ENCODE results near the gene MRI1. TPM values are rescaled to one million over a fixed set of nuclear protein-coding genes. Genes with fewer than 3 reads are reported as not detected.

Gene MRI1
- total RNA-seq (10 to 100 TPM; 25.5 to 44.6 TPM), polyA plus RNA-seq (10 to 100 TPM in 1 of 2 donors, 1 to 10 TPM in 1; 5.8 to 66.5 TPM)
- long read RNA-seq, donor 1, partial matches to known transcripts, result 1 of 16 reads
- long read RNA-seq, donor 1, other reads (novel, unspliced or antisense), result 12 of 16 reads
- long read RNA-seq, donor 2, partial matches to known transcripts, result 1 of 5 reads
- long read RNA-seq, donor 2, other reads (novel, unspliced or antisense), result 3 of 5 reads

- Histone ChIP-seq H3K36me3 (ENCODE audit: control insufficient read depth in 1 of 2, insufficient read depth in 2 of 2, low read length in 1 of 2) (peaks cover 0 to 6% of the 10 kb centered on the region in 2 donors), H3K27ac (ENCODE audit: low read depth in 1 of 2, low read length in 2 of 2) (peak within 1 kb of the TSS in 1 of 2 donors; percentile 19), H3K27me3 (ENCODE audit: control insufficient read depth in 1 of 2, insufficient read depth in 2 of 2, low read length in 1 of 2) (no peaks in the 10 kb centered on the region), H3K4me3 (ENCODE audit: low read length in 2 of 2) (peak within 1 kb of the TSS; percentile 66 to 78), H3K4me1 (ENCODE audit: control insufficient read depth in 1 of 2, insufficient read depth in 2 of 2, low read length in 2 of 2) (no peaks in the 10 kb centered on the region), H3K9me3 (ENCODE audit: control insufficient read depth, low read length) (no peaks in the 10 kb centered on the region)
- ATAC-seq (ENCODE audit: low FRiP score) (peak; percentile 91), DNase-seq (peak; percentile 84 to 94)
- 0 to 15% methylated on average over 40 to 67 of the region's 67 CpGs for WGBS, 2 donors
- intact Hi-C loops (cut with DNase I), result no loop called here
Observed at GRCh38 chr19:13764101-13764807, at the start of gene MRI1. Gene MRI1, plus strand, starts transcription at chr19:13764522. Its CDS starts 67 bp downstream, at chr19:13764589.

- intact Hi-C loops (cut with DNase I), result loop anchor here in 1 of 2 donors (5.0 kb wide), 1 partner anchor 440 kb away; no protein-coding TSS in a partner anchor
- Histone ChIP-seq H3K4me1 (ENCODE audit: control insufficient read depth in 1 of 2, insufficient read depth in 2 of 2, low read length in 2 of 2) (peaks cover 0 to 2% of the 10 kb centered on the region in 2 donors), H3K27me3 (ENCODE audit: control insufficient read depth in 1 of 2, insufficient read depth in 2 of 2, low read length in 1 of 2) (no peaks in the 10 kb centered on the region), H3K9me3 (ENCODE audit: control insufficient read depth, low read length) (peaks cover 1% of the 10 kb centered on the region), H3K4me3 (ENCODE audit: low read length in 2 of 2) (no peak overlapping the region), H3K36me3 (ENCODE audit: control insufficient read depth in 1 of 2, insufficient read depth in 2 of 2, low read length in 1 of 2) (no peaks in the 10 kb centered on the region), H3K27ac (ENCODE audit: low read depth in 1 of 2, low read length in 2 of 2) (no peak overlapping the region)
- ATAC-seq (ENCODE audit: low FRiP score) (no peak), DNase-seq (no peak)
- WGBS, 2 donors, result 15 to 16% methylated on average over 8 of the region's 8 CpGs
Observed at GRCh38 chr19:13717194-13717643, 47.1 kb upstream of the MRI1 start.

GRCh38 chr19:13718733-13719132, 45.6 kb upstream of the MRI1 start:
- H3K4me1 ChIP-seq (ENCODE audit: control insufficient read depth in 1 of 2, insufficient read depth in 2 of 2, low read length in 2 of 2), result no peaks in the 10 kb centered on the region
- no peaks in the 10 kb centered on the region for H3K36me3 ChIP-seq (ENCODE audit: control insufficient read depth in 1 of 2, insufficient read depth in 2 of 2, low read length in 1 of 2)
- H3K27ac ChIP-seq (ENCODE audit: low read depth in 1 of 2, low read length in 2 of 2), result no peak overlapping the region
- DNase-seq, result peak in 1 of 2 donors; percentile 56
- H3K9me3 ChIP-seq (ENCODE audit: control insufficient read depth, low read length), result peaks cover 1% of the 10 kb centered on the region
- no peak for ATAC-seq (ENCODE audit: low FRiP score)
- 4% methylated on average over 9 of the region's 9 CpGs for WGBS, 2 donors
- no peaks in the 10 kb centered on the region for H3K27me3 ChIP-seq (ENCODE audit: control insufficient read depth in 1 of 2, insufficient read depth in 2 of 2, low read length in 1 of 2)
- intact Hi-C loops (cut with DNase I), result loop anchor here in 1 of 2 donors (5.0 kb wide), 1 partner anchor 441 kb away; no protein-coding TSS in a partner anchor
- H3K4me3 ChIP-seq (ENCODE audit: low read length in 2 of 2), result no peak overlapping the region

GRCh38 chr19:13722146-13722545, 42.2 kb upstream of the MRI1 start:
- H3K4me1 ChIP-seq (ENCODE audit: control insufficient read depth in 1 of 2, insufficient read depth in 2 of 2, low read length in 2 of 2), result no peaks in the 10 kb centered on the region
- WGBS, 2 donors, result 71 to 75% methylated on average over 6 of the region's 6 CpGs
- no peaks in the 10 kb centered on the region for H3K36me3 ChIP-seq (ENCODE audit: control insufficient read depth in 1 of 2, insufficient read depth in 2 of 2, low read length in 1 of 2)
- H3K27ac ChIP-seq (ENCODE audit: low read depth in 1 of 2, low read length in 2 of 2), result no peak overlapping the region
- intact Hi-C loops (cut with DNase I), result loop anchor here in 1 of 2 donors (5.0 to 10.0 kb wide), 3 partner anchors 125 to 547 kb away; no protein-coding TSS in a partner anchor
- no peak for DNase-seq
- no peaks in the 10 kb centered on the region for H3K9me3 ChIP-seq (ENCODE audit: control insufficient read depth, low read length)
- ATAC-seq (ENCODE audit: low FRiP score), result no peak
- H3K4me3 ChIP-seq (ENCODE audit: low read length in 2 of 2), result no peak overlapping the region
- no peaks in the 10 kb centered on the region for H3K27me3 ChIP-seq (ENCODE audit: control insufficient read depth in 1 of 2, insufficient read depth in 2 of 2, low read length in 1 of 2)

GRCh38 chr19:13723206-13723605, 41.1 kb upstream of the MRI1 start:
- WGBS, 2 donors, result 84 to 87% methylated on average over 5 of the region's 5 CpGs

GRCh38 chr19:13726323-13726722, 38.0 kb upstream of the MRI1 start:
- Histone ChIP-seq H3K27ac (ENCODE audit: low read depth in 1 of 2, low read length in 2 of 2) (no peak overlapping the region), H3K4me3 (ENCODE audit: low read length in 2 of 2) (no peak overlapping the region), H3K27me3 (ENCODE audit: control insufficient read depth in 1 of 2, insufficient read depth in 2 of 2, low read length in 1 of 2) (no peaks in the 10 kb centered on the region), H3K9me3 (ENCODE audit: control insufficient read depth, low read length) (no peaks in the 10 kb centered on the region), H3K36me3 (ENCODE audit: control insufficient read depth in 1 of 2, insufficient read depth in 2 of 2, low read length in 1 of 2) (no peaks in the 10 kb centered on the region), H3K4me1 (ENCODE audit: control insufficient read depth in 1 of 2, insufficient read depth in 2 of 2, low read length in 2 of 2) (no peaks in the 10 kb centered on the region)
- intact Hi-C loops (cut with DNase I), result loop anchor here in 1 of 2 donors (10.0 kb wide), 2 partner anchors 462 to 552 kb away; no protein-coding TSS in a partner anchor
- DNase-seq, result no peak
- no peak for ATAC-seq (ENCODE audit: low FRiP score)
- WGBS, 2 donors, result 96 to 97% methylated on average over 5 of the region's 5 CpGs

More at GRCh38 chr19:13723206-13723605, 41.1 kb upstream of the MRI1 start:
- intact Hi-C loops (cut with DNase I), result loop anchor here in 1 of 2 donors (5.0 to 10.0 kb wide), 3 partner anchors 126 to 548 kb away; no protein-coding TSS in a partner anchor
- H3K4me1 ChIP-seq (ENCODE audit: control insufficient read depth in 1 of 2, insufficient read depth in 2 of 2, low read length in 2 of 2), result no peaks in the 10 kb centered on the region
- no peak overlapping the region for H3K4me3 ChIP-seq (ENCODE audit: low read length in 2 of 2)
- no peak overlapping the region for H3K27ac ChIP-seq (ENCODE audit: low read depth in 1 of 2, low read length in 2 of 2)
- no peaks in the 10 kb centered on the region for H3K9me3 ChIP-seq (ENCODE audit: control insufficient read depth, low read length)
- H3K27me3 ChIP-seq (ENCODE audit: control insufficient read depth in 1 of 2, insufficient read depth in 2 of 2, low read length in 1 of 2), result no peaks in the 10 kb centered on the region
- no peaks in the 10 kb centered on the region for H3K36me3 ChIP-seq (ENCODE audit: control insufficient read depth in 1 of 2, insufficient read depth in 2 of 2, low read length in 1 of 2)
- ATAC-seq (ENCODE audit: low FRiP score) (no peak), DNase-seq (no peak)

- Histone ChIP-seq H3K27ac (ENCODE audit: low read depth in 1 of 2, low read length in 2 of 2) (peak overlapping the region; percentile 9 to 22), H3K4me1 (ENCODE audit: control insufficient read depth in 1 of 2, insufficient read depth in 2 of 2, low read length in 2 of 2) (no peaks in the 10 kb centered on the region), H3K27me3 (ENCODE audit: control insufficient read depth in 1 of 2, insufficient read depth in 2 of 2, low read length in 1 of 2) (no peaks in the 10 kb centered on the region), H3K9me3 (ENCODE audit: control insufficient read depth, low read length) (no peaks in the 10 kb centered on the region), H3K4me3 (ENCODE audit: low read length in 2 of 2) (no peak overlapping the region), H3K36me3 (ENCODE audit: control insufficient read depth in 1 of 2, insufficient read depth in 2 of 2, low read length in 1 of 2) (no peaks in the 10 kb centered on the region)
- intact Hi-C loops (cut with DNase I), result loop anchor here in 1 of 2 donors (10.0 kb wide), 2 partner anchors 463 to 553 kb away; no protein-coding TSS in a partner anchor
- DNase-seq (no peak), ATAC-seq (ENCODE audit: low FRiP score) (no peak)
- WGBS, 2 donors, result 10 to 11% methylated on average over 8 of the region's 8 CpGs
Observed at GRCh38 chr19:13727798-13728197, 36.5 kb upstream of the MRI1 start.

GRCh38 chr19:13729859-13730258, 34.5 kb upstream of the MRI1 start:
- DNase-seq (no peak), ATAC-seq (ENCODE audit: low FRiP score) (no peak)
- peak overlapping the region in 1 of 2 donors; percentile 67 for H3K27ac ChIP-seq (ENCODE audit: low read depth in 1 of 2, low read length in 2 of 2)
- no peaks in the 10 kb centered on the region for H3K4me1 ChIP-seq (ENCODE audit: control insufficient read depth in 1 of 2, insufficient read depth in 2 of 2, low read length in 2 of 2)
- H3K27me3 ChIP-seq (ENCODE audit: control insufficient read depth in 1 of 2, insufficient read depth in 2 of 2, low read length in 1 of 2), result no peaks in the 10 kb centered on the region
- no peaks in the 10 kb centered on the region for H3K36me3 ChIP-seq (ENCODE audit: control insufficient read depth in 1 of 2, insufficient read depth in 2 of 2, low read length in 1 of 2)
- H3K9me3 ChIP-seq (ENCODE audit: control insufficient read depth, low read length), result no peaks in the 10 kb centered on the region
- WGBS, 2 donors, result 3 to 5% methylated on average over 2 of the region's 2 CpGs
- no peak overlapping the region for H3K4me3 ChIP-seq (ENCODE audit: low read length in 2 of 2)
- intact Hi-C loops (cut with DNase I), result loop anchor here (5.0 to 10.0 kb wide), 3 partner anchors 52 to 555 kb away; no protein-coding TSS in a partner anchor

Data from aorta (tissue), 5 donors.